ENCODE results near the gene LRRC57.

LRRC57 gene

GRCh38 chr15:42553554-42553953 lies 5.0 kb upstream of the LRRC57 start:
- H3K4me3 ChIP-seq (ENCODE audit: low read depth in 1 of 5, low read length in 5 of 5), result no peak overlapping the region
- H3K9me3 ChIP-seq (ENCODE audit: control insufficient read depth in 5 of 5, low read length in 5 of 5), result no peaks in the 10 kb centered on the region
- H3K27ac ChIP-seq (ENCODE audit: low read depth, low read length), result no peak overlapping the region
- peaks cover 0 to 4% (median under 1%) of the 10 kb centered on the region in 5 donors for H3K36me3 ChIP-seq (ENCODE audit: control insufficient read depth in 5 of 5, insufficient read depth in 5 of 5, low read length in 5 of 5)
- no peaks in the 10 kb centered on the region for H3K27me3 ChIP-seq (ENCODE audit: control insufficient read depth in 5 of 5, insufficient read depth in 4 of 5, low read length in 5 of 5)
- H3K4me1 ChIP-seq (ENCODE audit: control insufficient read depth in 5 of 5, insufficient read depth in 5 of 5, low read length in 5 of 5), result peaks cover 0 to 12% (median 9%) of the 10 kb centered on the region in 5 donors
- H3K9ac ChIP-seq (ENCODE audit: low read length in 5 of 5), result no peak overlapping the region

- Histone ChIP-seq H3K4me1 (ENCODE audit: control insufficient read depth in 5 of 5, insufficient read depth in 5 of 5, low read length in 5 of 5) (peaks cover 0 to 29% (median 20%) of the 10 kb centered on the region in 5 donors), H3K27ac (ENCODE audit: low read depth, low read length) (peak overlapping the region; percentile 89), H3K27me3 (ENCODE audit: control insufficient read depth in 5 of 5, insufficient read depth in 4 of 5, low read length in 5 of 5) (no peaks in the 10 kb centered on the region), H3K9me3 (ENCODE audit: control insufficient read depth in 5 of 5, low read length in 5 of 5) (no peaks in the 10 kb centered on the region), H3K9ac (ENCODE audit: low read length in 5 of 5) (peak overlapping the region in 2 of 5 donors; percentile 92 to 99), H3K4me3 (ENCODE audit: low read depth in 1 of 5, low read length in 5 of 5) (peak overlapping the region; percentile 18 to 99 (median 44)), H3K36me3 (ENCODE audit: control insufficient read depth in 5 of 5, insufficient read depth in 5 of 5, low read length in 5 of 5) (peaks cover 0 to 9% (median 4%) of the 10 kb centered on the region in 5 donors)
Observed at GRCh38 chr15:42549741-42550392, 1.3 kb upstream of the LRRC57 start.

- peak overlapping the region; percentile 97 to 99 (median 98) for H3K4me3 ChIP-seq (ENCODE audit: low read depth in 1 of 5, low read length in 5 of 5)
- peaks cover 0 to 29% (median 20%) of the 10 kb centered on the region in 5 donors for H3K4me1 ChIP-seq (ENCODE audit: control insufficient read depth in 5 of 5, insufficient read depth in 5 of 5, low read length in 5 of 5)
- no peaks in the 10 kb centered on the region for H3K27me3 ChIP-seq (ENCODE audit: control insufficient read depth in 5 of 5, insufficient read depth in 4 of 5, low read length in 5 of 5)
- peak overlapping the region; percentile 89 for H3K27ac ChIP-seq (ENCODE audit: low read depth, low read length)
- peaks cover 6 to 15% (median 10%) of the 10 kb centered on the region in 5 donors for H3K36me3 ChIP-seq (ENCODE audit: control insufficient read depth in 5 of 5, insufficient read depth in 5 of 5, low read length in 5 of 5)
- no peaks in the 10 kb centered on the region for H3K9me3 ChIP-seq (ENCODE audit: control insufficient read depth in 5 of 5, low read length in 5 of 5)
- H3K9ac ChIP-seq (ENCODE audit: low read length in 5 of 5), result peak overlapping the region; percentile 92 to 99 (median 97)
Observed at GRCh38 chr15:42549032-42549491, 469 bp upstream of the LRRC57 start.

DNA sequence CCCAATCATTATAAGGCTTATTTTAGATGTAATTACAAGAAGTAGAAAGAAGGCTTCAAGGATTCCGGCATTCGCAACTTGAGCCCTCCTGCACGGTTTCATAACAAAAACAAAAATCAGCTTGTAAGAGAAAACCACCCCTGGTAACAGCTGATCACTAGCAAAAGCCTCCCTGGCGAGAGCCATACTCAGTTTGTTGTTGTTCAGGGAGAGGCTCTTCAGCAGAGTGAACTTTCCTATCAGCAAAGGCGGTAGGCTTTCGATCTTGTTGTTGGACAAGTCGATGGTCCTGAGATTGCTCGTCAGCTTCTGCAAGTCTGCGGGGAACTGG lies 710 bp downstream of the LRRC57 start:
- H3K9ac ChIP-seq (ENCODE audit: low read length in 5 of 5), result peak overlapping the region; percentile 92 to 99 (median 97)
- no peaks in the 10 kb centered on the region for H3K9me3 ChIP-seq (ENCODE audit: control insufficient read depth in 5 of 5, low read length in 5 of 5)
- H3K36me3 ChIP-seq (ENCODE audit: control insufficient read depth in 5 of 5, insufficient read depth in 5 of 5, low read length in 5 of 5), result peaks cover 14 to 26% (median 17%) of the 10 kb centered on the region in 5 donors
- H3K27me3 ChIP-seq (ENCODE audit: control insufficient read depth in 5 of 5, insufficient read depth in 4 of 5, low read length in 5 of 5), result no peaks in the 10 kb centered on the region
- H3K4me1 ChIP-seq (ENCODE audit: control insufficient read depth in 5 of 5, insufficient read depth in 5 of 5, low read length in 5 of 5), result peaks cover 0 to 29% (median 20%) of the 10 kb centered on the region in 5 donors
- H3K4me3 ChIP-seq (ENCODE audit: low read depth in 1 of 5, low read length in 5 of 5), result peak overlapping the region; percentile 97 to 99 (median 98)
- H3K27ac ChIP-seq (ENCODE audit: low read depth, low read length), result peak overlapping the region; percentile 89

- Histone ChIP-seq H3K27ac (ENCODE audit: low read depth, low read length) (no peak overlapping the region), H3K9ac (ENCODE audit: low read length in 5 of 5) (no peak overlapping the region), H3K4me1 (ENCODE audit: control insufficient read depth in 5 of 5, insufficient read depth in 5 of 5, low read length in 5 of 5) (peaks cover 0 to 24% (median 18%) of the 10 kb centered on the region in 5 donors), H3K4me3 (ENCODE audit: low read depth in 1 of 5, low read length in 5 of 5) (no peak overlapping the region), H3K27me3 (ENCODE audit: control insufficient read depth in 5 of 5, insufficient read depth in 4 of 5, low read length in 5 of 5) (no peaks in the 10 kb centered on the region), H3K36me3 (ENCODE audit: control insufficient read depth in 5 of 5, insufficient read depth in 5 of 5, low read length in 5 of 5) (peaks cover 18 to 42% (median 20%) of the 10 kb centered on the region in 5 donors), H3K9me3 (ENCODE audit: control insufficient read depth in 5 of 5, low read length in 5 of 5) (no peaks in the 10 kb centered on the region)
Observed at GRCh38 chr15:42544853-42545629, 3.6 kb downstream of the LRRC57 start.

DNA sequence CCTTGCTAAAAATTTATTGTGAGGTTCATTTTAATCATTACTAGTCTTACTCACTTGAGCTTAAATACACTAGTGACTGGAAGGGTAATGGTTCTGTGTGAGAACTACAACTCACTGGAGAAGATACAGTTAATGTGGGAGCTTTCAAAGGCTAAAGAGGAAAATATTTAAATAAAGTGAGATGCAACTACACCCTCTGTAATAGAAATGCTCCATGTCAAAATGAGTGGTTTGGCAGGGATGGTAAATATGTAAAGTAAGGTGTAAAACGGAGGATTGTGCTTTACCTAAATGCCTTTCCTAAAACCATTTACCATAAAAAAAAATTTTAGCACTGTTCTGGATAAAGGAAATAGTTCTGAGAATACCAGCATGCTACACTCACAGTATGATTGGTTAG lies 15.3 kb downstream of the LRRC57 start:
- H3K27me3 ChIP-seq (ENCODE audit: control insufficient read depth in 5 of 5, insufficient read depth in 4 of 5, low read length in 5 of 5), result no peaks in the 10 kb centered on the region
- no peaks in the 10 kb centered on the region for H3K9me3 ChIP-seq (ENCODE audit: control insufficient read depth in 5 of 5, low read length in 5 of 5)
- no peak overlapping the region for H3K4me3 ChIP-seq (ENCODE audit: low read depth in 1 of 5, low read length in 5 of 5)
- H3K9ac ChIP-seq (ENCODE audit: low read length in 5 of 5), result no peak overlapping the region
- peaks cover 29 to 77% (median 54%) of the 10 kb centered on the region in 5 donors for H3K36me3 ChIP-seq (ENCODE audit: control insufficient read depth in 5 of 5, insufficient read depth in 5 of 5, low read length in 5 of 5)
- H3K4me1 ChIP-seq (ENCODE audit: control insufficient read depth in 5 of 5, insufficient read depth in 5 of 5, low read length in 5 of 5), result no peaks in the 10 kb centered on the region
- no peak overlapping the region for H3K27ac ChIP-seq (ENCODE audit: low read depth, low read length)

DNA sequence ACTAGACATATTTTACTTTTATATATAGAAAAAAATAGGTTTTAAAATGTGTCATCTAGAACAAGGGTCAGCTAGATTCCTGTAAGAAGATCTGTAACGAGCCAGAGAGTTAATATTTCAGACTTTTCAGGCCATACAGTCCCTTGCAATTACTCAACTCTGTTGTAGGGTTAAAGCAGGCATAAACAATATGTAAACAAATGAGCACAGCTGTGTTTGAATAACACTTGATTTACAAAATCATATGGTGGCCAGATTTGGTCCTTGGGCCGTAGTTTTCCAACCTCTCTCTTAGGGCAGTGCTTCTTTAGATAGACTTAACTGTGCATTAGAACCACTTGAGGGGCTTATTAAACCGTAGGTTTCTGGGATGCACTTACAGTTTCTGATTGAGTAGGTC lies 19.6 kb downstream of the LRRC57 start:
- H3K4me3 ChIP-seq (ENCODE audit: low read depth in 1 of 5, low read length in 5 of 5), result no peak overlapping the region
- no peaks in the 10 kb centered on the region for H3K27me3 ChIP-seq (ENCODE audit: control insufficient read depth in 5 of 5, insufficient read depth in 4 of 5, low read length in 5 of 5)
- H3K4me1 ChIP-seq (ENCODE audit: control insufficient read depth in 5 of 5, insufficient read depth in 5 of 5, low read length in 5 of 5), result no peaks in the 10 kb centered on the region
- no peaks in the 10 kb centered on the region for H3K9me3 ChIP-seq (ENCODE audit: control insufficient read depth in 5 of 5, low read length in 5 of 5)
- H3K9ac ChIP-seq (ENCODE audit: low read length in 5 of 5), result no peak overlapping the region
- H3K36me3 ChIP-seq (ENCODE audit: control insufficient read depth in 5 of 5, insufficient read depth in 5 of 5, low read length in 5 of 5), result peaks cover 32 to 67% (median 51%) of the 10 kb centered on the region in 5 donors
- no peak overlapping the region for H3K27ac ChIP-seq (ENCODE audit: low read depth, low read length)

GRCh38 chr15:42523331-42523730 lies 25.3 kb downstream of the LRRC57 start:
- Histone ChIP-seq H3K9me3 (ENCODE audit: control insufficient read depth in 5 of 5, low read length in 5 of 5) (no peaks in the 10 kb centered on the region), H3K27ac (ENCODE audit: low read depth, low read length) (no peak overlapping the region), H3K36me3 (ENCODE audit: control insufficient read depth in 5 of 5, insufficient read depth in 5 of 5, low read length in 5 of 5) (peaks cover 21 to 54% (median 32%) of the 10 kb centered on the region in 5 donors), H3K4me3 (ENCODE audit: low read depth in 1 of 5, low read length in 5 of 5) (no peak overlapping the region), H3K4me1 (ENCODE audit: control insufficient read depth in 5 of 5, insufficient read depth in 5 of 5, low read length in 5 of 5) (no peaks in the 10 kb centered on the region), H3K27me3 (ENCODE audit: control insufficient read depth in 5 of 5, insufficient read depth in 4 of 5, low read length in 5 of 5) (no peaks in the 10 kb centered on the region), H3K9ac (ENCODE audit: low read length in 5 of 5) (no peak overlapping the region)

DNA sequence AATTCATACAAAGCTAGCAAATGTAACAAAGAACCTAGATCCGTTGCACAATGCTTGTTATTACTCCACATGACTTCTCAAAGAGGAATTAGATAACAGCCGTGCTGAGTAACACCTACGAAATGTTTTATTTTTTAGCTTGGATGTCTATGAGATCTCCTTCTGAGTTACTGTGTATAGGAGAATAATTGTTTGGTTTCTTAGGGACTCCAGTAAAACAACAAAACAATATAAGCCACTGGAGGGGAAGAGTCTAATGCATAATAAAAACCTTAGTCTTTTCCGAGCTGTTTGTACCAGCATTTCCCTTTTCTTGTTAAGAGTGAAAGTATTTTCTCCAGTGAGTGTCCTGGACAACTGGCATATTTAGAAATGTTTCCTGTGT lies 37.6 kb downstream of the LRRC57 start:
- no peaks in the 10 kb centered on the region for H3K9me3 ChIP-seq (ENCODE audit: control insufficient read depth in 5 of 5, low read length in 5 of 5)
- H3K36me3 ChIP-seq (ENCODE audit: control insufficient read depth in 5 of 5, insufficient read depth in 5 of 5, low read length in 5 of 5), result peaks cover 9 to 27% (median 23%) of the 10 kb centered on the region in 5 donors
- H3K4me3 ChIP-seq (ENCODE audit: low read depth in 1 of 5, low read length in 5 of 5), result peak overlapping the region in 2 of 5 donors; percentile 7 to 9
- H3K27me3 ChIP-seq (ENCODE audit: control insufficient read depth in 5 of 5, insufficient read depth in 4 of 5, low read length in 5 of 5), result no peaks in the 10 kb centered on the region
- peaks cover 0 to 19% (median 12%) of the 10 kb centered on the region in 5 donors for H3K4me1 ChIP-seq (ENCODE audit: control insufficient read depth in 5 of 5, insufficient read depth in 5 of 5, low read length in 5 of 5)
- H3K27ac ChIP-seq (ENCODE audit: low read depth, low read length), result peak overlapping the region; percentile 8
- H3K9ac ChIP-seq (ENCODE audit: low read length in 5 of 5), result peak overlapping the region in 1 of 5 donors; percentile 56

All from subcutaneous abdominal adipose tissue (tissue), 5 donors.